Thyroid gland (tissue), 4 donors: ENCODE results near the gene S1PR5.

Experiments used
- POLR2A ChIP-seq, 2 donors: fragments of 450-650 bp; IDR thresholded peaks; one replicate each; pipeline ENCODE4 v1.6.1; 2017; ENCODE audit warnings: antibody characterized with exemption in 2 of 2, mild to moderate bottlenecking in 2 of 2, moderate library complexity in 1 of 2
- TF ChIP-seq, protein P1 (sequence below), 6 experiments: fragments of 200-600 bp in 3 of 6; fragments of 450-650 bp in 3 of 6; sonication (generic) in 3 of 6; IDR thresholded peaks; one replicate each; pipeline ENCODE4 v1.5.1; 2016 to 2019; ENCODE audit warnings: antibody characterized with exemption in 6 of 6, mild to moderate bottlenecking in 2 of 6, inconsistent platforms in 1 of 6, moderate library complexity in 1 of 6

DNA sequence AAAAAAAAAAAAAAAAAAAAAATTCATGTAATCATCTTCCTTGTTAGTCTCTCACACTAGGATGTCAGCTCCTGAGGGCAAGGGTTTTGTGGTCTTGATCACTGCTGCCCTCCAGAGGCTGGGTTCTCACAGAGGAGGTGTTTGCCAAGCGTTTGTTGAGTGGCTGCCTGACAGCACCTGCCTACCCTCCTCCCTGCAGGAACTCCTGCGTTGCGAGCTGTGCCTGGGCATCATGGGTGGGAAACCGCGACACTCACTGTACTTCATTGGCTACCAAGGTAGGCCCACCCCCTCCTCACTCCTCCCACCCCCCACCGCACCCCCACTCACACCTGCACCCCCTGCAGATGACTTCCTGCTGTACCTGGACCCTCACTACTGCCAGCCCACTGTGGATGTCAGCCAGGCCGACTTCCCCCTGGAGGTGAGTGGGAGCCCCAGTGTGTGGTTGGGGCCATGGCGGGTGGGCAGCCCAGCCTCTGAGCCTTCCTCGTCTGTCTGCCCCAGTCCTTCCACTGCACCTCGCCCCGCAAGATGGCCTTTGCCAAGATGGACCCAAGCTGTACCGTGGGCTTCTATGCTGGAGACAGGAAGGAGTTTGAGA, 34.6 kb upstream of the S1PR5 start:
- TF ChIP-seq, protein P1, sequence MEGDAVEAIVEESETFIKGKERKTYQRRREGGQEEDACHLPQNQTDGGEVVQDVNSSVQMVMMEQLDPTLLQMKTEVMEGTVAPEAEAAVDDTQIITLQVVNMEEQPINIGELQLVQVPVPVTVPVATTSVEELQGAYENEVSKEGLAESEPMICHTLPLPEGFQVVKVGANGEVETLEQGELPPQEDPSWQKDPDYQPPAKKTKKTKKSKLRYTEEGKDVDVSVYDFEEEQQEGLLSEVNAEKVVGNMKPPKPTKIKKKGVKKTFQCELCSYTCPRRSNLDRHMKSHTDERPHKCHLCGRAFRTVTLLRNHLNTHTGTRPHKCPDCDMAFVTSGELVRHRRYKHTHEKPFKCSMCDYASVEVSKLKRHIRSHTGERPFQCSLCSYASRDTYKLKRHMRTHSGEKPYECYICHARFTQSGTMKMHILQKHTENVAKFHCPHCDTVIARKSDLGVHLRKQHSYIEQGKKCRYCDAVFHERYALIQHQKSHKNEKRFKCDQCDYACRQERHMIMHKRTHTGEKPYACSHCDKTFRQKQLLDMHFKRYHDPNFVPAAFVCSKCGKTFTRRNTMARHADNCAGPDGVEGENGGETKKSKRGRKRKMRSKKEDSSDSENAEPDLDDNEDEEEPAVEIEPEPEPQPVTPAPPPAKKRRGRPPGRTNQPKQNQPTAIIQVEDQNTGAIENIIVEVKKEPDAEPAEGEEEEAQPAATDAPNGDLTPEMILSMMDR (IDR thresholded peaks at IDR 0.05) = no peak
- no peak for TF ChIP-seq POLR2A (IDR thresholded peaks at IDR 0.05)
